Type B pancreatic cell (in vitro differentiated cells): Measurements from ENCODE around the gene SRA1. TPM values are rescaled to one million over a fixed set of nuclear protein-coding genes. Genes with fewer than 3 reads are reported as not detected.
"Not testable (repeated sequence)": the region's sequence is repeated elsewhere in the genome, so short reads cannot be mapped to it uniquely, and the experiment has no call there.

Experiments
- DNase-seq: peaks from one replicate; pipeline ENCODE4 v3.0.0; 2021; ENCODE audit warnings: mixed read lengths; ENCODE audit not compliant: unreplicated experiment; ENCODE audit errors: extremely low spot score
- H3K27ac Mint-ChIP-seq: 2 replicates; pipeline ENCODE4 v1.8.0; 2021; ENCODE audit warnings: mild to moderate bottlenecking, mixed read lengths
- H3K27me3 Mint-ChIP-seq: 2 replicates; pipeline ENCODE4 v1.8.0; 2021; ENCODE audit warnings: mixed read lengths
- H3K36me3 Mint-ChIP-seq: 2 replicates; pipeline ENCODE4 v1.8.0; 2021; ENCODE audit warnings: mixed read lengths
- H3K4me1 Mint-ChIP-seq: one replicate; pipeline ENCODE4 v1.8.0; 2021; ENCODE audit warnings: mixed read lengths; ENCODE audit not compliant: unreplicated experiment
- H3K4me3 Mint-ChIP-seq: 2 replicates; pipeline ENCODE4 v1.8.0; 2021; ENCODE audit warnings: mild to moderate bottlenecking, mixed read lengths
- H3K9me3 Mint-ChIP-seq: 2 replicates; pipeline ENCODE4 v1.8.0; 2021; ENCODE audit warnings: mixed read lengths
- CTCF ChIP-seq: fragments of 200-600 bp; sonication (generic); conservative IDR thresholded peaks from 2 replicates; pipeline ENCODE4 v1.5.0; 2021; ENCODE audit warnings: antibody characterized with exemption, mild to moderate bottlenecking
- long read RNA-seq: library from polyadenylated mRNA; unstranded; transcript quantifications from one replicate; pipeline ENCODE4 v2.0.0, GENCODE V29; 2020
- total RNA-seq: library from RNA; stranded (reverse); gene quantifications from 2 replicates; pipeline ENCODE4 v1.2.1, GENCODE V29; 2021; ENCODE audit warnings: low replicate concordance

The SRA1 gene
- 32.9 and 36.3 TPM in 2 replicates for total RNA-seq
- long read RNA-seq, transcript SRA1-205 (4 exons, 1,466 nt), result minor isoform, 13 of 93 reads
- long read RNA-seq, transcript SRA1-201 (5 exons, 2,107 nt), result major isoform, 67 of 93 reads
- long read RNA-seq, partial matches to known transcripts, result 1 of 93 reads
- long read RNA-seq, other reads (novel, unspliced or antisense), result 7 of 93 reads

DNA sequence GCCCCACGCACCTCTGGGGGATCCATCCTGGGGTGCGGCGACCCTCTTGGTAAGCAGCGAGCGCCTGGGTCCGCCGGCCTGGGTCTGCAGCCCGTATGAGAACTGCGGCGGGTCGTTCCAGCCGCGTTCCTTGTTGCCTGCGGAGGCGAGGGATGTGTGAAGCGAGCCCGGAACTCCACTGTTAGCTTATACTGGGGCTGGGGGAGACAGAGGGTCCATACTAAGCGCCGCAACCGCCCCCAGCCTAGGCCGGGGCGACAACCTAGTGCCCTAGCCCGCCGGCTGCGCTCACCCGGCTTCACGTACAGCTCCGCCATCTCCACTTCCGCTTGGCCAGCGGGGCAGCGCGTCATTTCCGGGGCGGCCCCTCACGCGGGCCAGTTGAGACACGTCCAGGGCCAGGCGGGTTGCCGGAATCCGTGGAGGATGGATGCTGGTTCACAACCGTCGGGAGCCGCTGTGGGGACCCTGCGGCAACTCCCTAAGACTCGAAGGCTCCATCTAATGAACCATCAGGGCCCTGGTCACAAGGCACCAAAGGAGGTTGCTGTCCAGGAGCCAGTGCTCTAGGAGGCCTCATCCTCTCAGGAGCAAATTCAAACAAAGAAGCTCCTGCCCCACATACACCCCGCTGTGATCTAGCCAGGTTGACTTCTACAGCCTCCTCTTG is at the start of gene SRA1:
TSS of gene SRA1 (minus strand) at position 338 of the 670 bp plus-strand sequence. CDS start at position 317, 21 bp downstream.
- Mint-ChIP-seq H3K4me3 (peak within 1 kb of the TSS; percentile 95), H3K27me3 (no peaks in the 10 kb centered on the region)
- DNase-seq, result peak; percentile 93

DNA sequence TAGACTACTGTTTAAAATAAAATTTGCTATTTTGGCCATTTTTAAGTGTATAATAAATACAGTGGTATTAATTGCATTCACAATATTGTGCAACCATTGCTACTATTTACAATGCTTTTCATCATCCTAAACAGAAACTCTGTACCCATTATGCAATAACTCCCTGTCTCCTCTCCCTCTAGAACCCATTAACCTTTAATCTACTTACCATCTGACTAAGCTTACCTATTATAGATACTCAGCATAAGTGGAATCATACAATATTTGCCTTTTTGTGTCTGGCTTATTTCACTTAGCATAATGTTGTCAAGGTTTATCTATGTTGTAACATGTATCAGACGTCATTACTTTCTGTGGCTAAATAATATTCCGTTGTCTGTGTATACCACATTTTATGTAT is 49.8 kb upstream of the SRA1 start:
- Mint-ChIP-seq H3K4me3 (no peak overlapping the region), H3K4me1 (no peaks in the 10 kb centered on the region), H3K27ac (no peak overlapping the region), H3K27me3 (peaks cover 3% of the 10 kb centered on the region), H3K9me3 (peaks cover 4% of the 10 kb centered on the region), H3K36me3 (no peaks in the 10 kb centered on the region)
- DNase-seq, result no peak
- TF ChIP-seq CTCF, result no peak

More for the DNA sequence above, at the start of gene SRA1:
- H3K9me3 Mint-ChIP-seq, result no peaks in the 10 kb centered on the region
- peaks cover 30% of the 10 kb centered on the region for H3K4me1 Mint-ChIP-seq
- peaks cover 29% of the 10 kb centered on the region for H3K36me3 Mint-ChIP-seq
- TF ChIP-seq CTCF, result no peak
- peak within 1 kb of the TSS; percentile 86 for H3K27ac Mint-ChIP-seq

- Mint-ChIP-seq H3K36me3 (no peaks in the 10 kb centered on the region), H3K27ac (no peak overlapping the region), H3K9me3 (no peaks in the 10 kb centered on the region), H3K27me3 (peaks cover 3% of the 10 kb centered on the region), H3K4me1 (no peaks in the 10 kb centered on the region), H3K4me3 (no peak overlapping the region)
- no peak for DNase-seq
- TF ChIP-seq CTCF, result no peak
Measured at GRCh38 chr5:140605879-140606278, 48.6 kb upstream of the SRA1 start.

- Mint-ChIP-seq H3K27ac (no peak overlapping the region), H3K4me3 (no peak overlapping the region), H3K36me3 (no peaks in the 10 kb centered on the region), H3K4me1 (no peaks in the 10 kb centered on the region), H3K9me3 (no peaks in the 10 kb centered on the region), H3K27me3 (peaks cover 1% of the 10 kb centered on the region)
- no peak for TF ChIP-seq CTCF
- DNase-seq, result no peak
Measured at GRCh38 chr5:140603734-140604133, 46.5 kb upstream of the SRA1 start.

DNA sequence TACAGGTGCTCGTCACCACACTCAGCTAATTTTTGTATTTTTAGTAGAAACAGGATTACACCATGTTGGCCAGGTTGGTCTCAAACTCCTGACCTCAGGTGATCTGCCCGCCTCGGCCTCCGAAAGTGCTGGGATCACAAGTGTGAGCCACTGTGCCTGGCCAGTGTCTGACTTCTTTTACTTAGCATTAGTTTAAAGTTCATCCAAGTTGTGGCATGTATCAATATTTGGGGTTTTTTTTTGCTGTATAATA is 46.1 kb upstream of the SRA1 start:
- DNase-seq, H3K27me3 Mint-ChIP-seq, H3K9me3 Mint-ChIP-seq, H3K4me3 Mint-ChIP-seq, H3K4me1 Mint-ChIP-seq, H3K27ac Mint-ChIP-seq, H3K36me3 Mint-ChIP-seq: not testable (repeated sequence)

DNA sequence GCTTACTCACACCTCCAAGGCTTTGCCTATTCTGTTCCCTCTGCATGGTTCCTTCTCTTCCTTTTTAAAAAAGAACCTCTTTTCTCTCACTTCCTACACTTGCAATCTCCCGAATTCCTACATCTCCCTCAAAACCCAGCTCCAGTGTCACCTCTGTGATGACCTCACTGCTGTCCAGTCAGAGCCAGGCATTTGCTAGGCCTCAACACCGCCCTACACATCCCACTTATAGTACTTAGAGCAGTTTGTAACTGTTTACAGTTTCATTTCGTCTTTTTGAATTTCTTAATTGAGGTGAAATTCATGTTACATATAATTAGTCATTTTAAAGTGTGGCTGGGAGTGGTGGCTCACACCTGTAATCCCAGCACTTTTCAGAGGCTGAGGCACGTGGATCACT is 44.9 kb upstream of the SRA1 start:
- Mint-ChIP-seq H3K4me3 (no peak overlapping the region), H3K27ac (no peak overlapping the region), H3K36me3 (no peaks in the 10 kb centered on the region), H3K27me3 (no peaks in the 10 kb centered on the region), H3K9me3 (no peaks in the 10 kb centered on the region), H3K4me1 (no peaks in the 10 kb centered on the region)
- no peak for TF ChIP-seq CTCF
- DNase-seq, result no peak
